PC-3 (cell line): Measurements from ENCODE around the gene CD226. TPM values are rescaled to one million over a fixed set of nuclear protein-coding genes. Genes with fewer than 3 reads are reported as not detected.
"Not testable (repeated sequence)": the region's sequence is repeated elsewhere in the genome, so short reads cannot be mapped to it uniquely, and the experiment has no call there.

ENCODE experiments used
- ATAC-seq: fragments of 200-7000 bp; cut with Tn5 transposase; 2 replicates; pipeline ENCODE4 v1.9.1; 2020; ENCODE audit warnings: mild to moderate bottlenecking, moderate library complexity
- BruUV-seq: library from RNA; stranded (reverse); fragments of 400-500 nt; replicated peaks from 2 replicates; lab custom pipeline; 2021; lab: Mats Ljungman, UMichigan
- CTCF ChIA-PET: fragments of 300-600 bp; sonication (Branson Sonifier 250); formaldehyde crosslinking; loops from one replicate; lab custom pipeline; 2022; ENCODE audit warnings: antibody characterized with exemption; lab: Charles Lee
- POLR2A ChIA-PET: fragments of 300-600 bp; sonication (Branson Sonifier 250); formaldehyde crosslinking; loops from one replicate; lab custom pipeline; 2022; ENCODE audit warnings: antibody characterized with exemption; ENCODE audit not compliant: unreplicated experiment; lab: Charles Lee
- DNase-seq: peaks from one replicate; pipeline ENCODE4 v3.0.0-alpha.2; 2015
- H2AFZ ChIP-seq: fragments of 300-600 bp; sonication (generic); 2 replicates; pipeline ENCODE4 v1.6.0; 2016; ENCODE audit warnings: antibody characterized with exemption, low read length
- H3F3A ChIP-seq: fragments of 300-600 bp; sonication (generic); one replicate; pipeline ENCODE4 v1.6.0; 2017; ENCODE audit warnings: antibody characterized with exemption, low read length, control low read depth, mild to moderate bottlenecking; ENCODE audit not compliant: unreplicated experiment
- H3K27ac ChIP-seq: fragments of 300-600 bp; sonication (generic); 2 replicates; pipeline ENCODE4 v1.5.1; 2016; ENCODE audit warnings: mild to moderate bottlenecking, low read length
- H3K27me3 ChIP-seq: fragments of 300-600 bp; sonication (generic); 2 replicates; pipeline ENCODE4 v1.6.1; 2016; ENCODE audit warnings: low read length, mixed read lengths
- H3K36me3 ChIP-seq: fragments of 300-600 bp; sonication (generic); 2 replicates; pipeline ENCODE4 v1.6.1; 2016; ENCODE audit warnings: low read depth, mixed run types, low read length, mixed read lengths
- H3K4me1 ChIP-seq: fragments of 300-600 bp; sonication (generic); 2 replicates; pipeline ENCODE4 v1.5.1; 2016; ENCODE audit warnings: low read length; ENCODE audit not compliant: insufficient read depth
- H3K4me2 ChIP-seq: fragments of 300-600 bp; sonication (generic); 2 replicates; pipeline ENCODE4 v1.6.0; 2016; ENCODE audit warnings: low read length
- H3K4me3 ChIP-seq: fragments of 300-600 bp; sonication (generic); 2 replicates; pipeline ENCODE4 v1.5.1; 2016; ENCODE audit warnings: mild to moderate bottlenecking, low read length, mixed read lengths
- H3K79me2 ChIP-seq: fragments of 300-600 bp; sonication (generic); 2 replicates; pipeline ENCODE4 v1.6.1; 2017; ENCODE audit warnings: low read length, mixed read lengths
- H3K9ac ChIP-seq: fragments of 300-600 bp; sonication (generic); 2 replicates; pipeline ENCODE4 v1.6.0; 2016; ENCODE audit warnings: mild to moderate bottlenecking, low read length
- H3K9me2 ChIP-seq: fragments of 300-600 bp; sonication (generic); replicated peaks from 2 replicates; pipeline ENCODE4 v1.6.1; 2016; ENCODE audit warnings: mixed run types, low read length, mixed read lengths
- H3K9me3 ChIP-seq: fragments of 300-600 bp; sonication (generic); 2 replicates; pipeline ENCODE4 v1.6.1; 2016; ENCODE audit warnings: low read length, mixed read lengths
- H4K20me1 ChIP-seq: fragments of 300-600 bp; sonication (generic); 2 replicates; pipeline ENCODE4 v1.6.1; 2016; ENCODE audit warnings: low read length, mixed read lengths
- CTCF ChIP-seq: fragments of 300-600 bp; sonication (generic); conservative IDR thresholded peaks from 2 replicates; pipeline ENCODE4 v1.5.1; 2017; ENCODE audit warnings: antibody characterized with exemption, low read depth, mild to moderate bottlenecking, low read length
- EZH2 ChIP-seq: fragments of 300-600 bp; sonication (generic); IDR thresholded peaks from one replicate; pipeline ENCODE4 v1.6.1; 2017; ENCODE audit warnings: antibody characterized with exemption, mild to moderate bottlenecking, low read length; ENCODE audit not compliant: unreplicated experiment
- EZH2phosphoT487 ChIP-seq: fragments of 300-600 bp; sonication (generic); IDR thresholded peaks from 2 replicates; pipeline ENCODE4 v1.6.1; 2018; ENCODE audit warnings: mild to moderate bottlenecking, antibody characterized with exemption, low read length, borderline replicate concordance
- intact Hi-C: fragments of 100-400 bp; cut with micrococcal nuclease; formaldehyde crosslinking; loops from 2 replicates; pipeline ENCODE4 v1.9.0; 2023
- total RNA-seq: library from RNA; depleted of rRNA; stranded (reverse); fragments of >200 nt; gene quantifications from 2 replicates; pipeline ENCODE4 v1.2.3, GENCODE V29; 2014

Gene CD226
- total RNA-seq, 1 experiment from 2014 or later, result 0.26 TPM

DNA sequence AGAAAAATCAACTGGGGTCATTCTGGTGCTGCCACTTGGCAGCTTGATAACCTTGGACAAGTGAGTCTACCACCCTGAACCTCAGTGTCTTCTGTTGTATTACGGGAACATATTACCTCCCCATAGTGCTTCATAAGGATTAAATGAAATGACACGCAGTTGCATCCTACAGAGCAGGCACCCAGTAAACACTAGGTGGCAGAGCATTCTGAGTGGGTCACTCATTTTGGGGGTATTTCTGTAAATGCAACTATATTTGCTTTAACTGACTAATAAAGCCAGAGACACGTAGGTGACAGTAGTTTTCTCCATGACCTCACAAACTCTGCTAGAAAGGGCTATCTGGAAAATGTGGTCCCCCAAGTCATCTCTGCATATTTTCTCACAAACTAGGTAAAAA lies 4.7 kb downstream of the CD226 start:
- H3K4me3 ChIP-seq, result no peak overlapping the region
- CTCF ChIA-PET, result no interaction called here
- BruUV-seq, result no TSS peak
- H3K4me2 ChIP-seq, result no peak overlapping the region
- intact Hi-C loops, result no loop called here
- H3K4me1 ChIP-seq, result no peaks in the 10 kb centered on the region
- H3K9me2 ChIP-seq, result no peaks in the 10 kb centered on the region
- H3K9ac ChIP-seq, result no peak overlapping the region
- no peaks in the 10 kb centered on the region for H3F3A ChIP-seq
- H3K36me3 ChIP-seq, result no peaks in the 10 kb centered on the region
- no peaks in the 10 kb centered on the region for H4K20me1 ChIP-seq
- no peaks in the 10 kb centered on the region for H3K79me2 ChIP-seq
- H3K27ac ChIP-seq, result no peak overlapping the region
- H3K9me3 ChIP-seq, result no peaks in the 10 kb centered on the region
- no peak for ATAC-seq
- H3K27me3 ChIP-seq, result no peaks in the 10 kb centered on the region
- TF ChIP-seq EZH2phosphoT487, result no peak
- TF ChIP-seq EZH2, result no peak
- peak; percentile 49 for TF ChIP-seq CTCF
- POLR2A ChIA-PET, result no interaction called here
- DNase-seq, result peak; percentile 12
- H2AFZ ChIP-seq, result no peak overlapping the region

DNA sequence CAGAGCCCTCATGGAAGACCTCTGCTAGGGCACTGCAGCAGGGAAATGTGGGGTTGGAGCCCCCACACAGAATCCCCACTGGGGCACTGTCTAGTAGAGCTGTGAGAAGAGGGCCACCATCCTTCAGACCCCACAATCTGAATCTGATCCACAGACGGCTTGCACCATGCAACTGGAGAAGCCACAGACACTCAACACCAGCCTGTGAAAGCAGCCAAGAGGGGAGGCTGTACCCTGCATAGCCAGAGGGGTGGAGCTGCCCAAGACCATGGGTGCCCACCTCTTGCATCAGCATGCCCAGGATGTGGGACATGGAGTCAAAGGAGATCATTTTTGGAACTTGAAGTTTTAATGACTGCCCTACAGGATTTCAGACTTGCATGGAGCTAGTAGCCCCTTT lies 6.5 kb downstream of the CD226 start:
- Histone ChIP-seq H4K20me1 (no peaks in the 10 kb centered on the region), H3K27ac (no peak overlapping the region), H3K27me3 (no peaks in the 10 kb centered on the region), H3K4me3 (no peak overlapping the region), H3F3A (no peaks in the 10 kb centered on the region), H3K9me2 (no peaks in the 10 kb centered on the region), H3K4me1 (no peaks in the 10 kb centered on the region), H3K36me3 (no peaks in the 10 kb centered on the region), H3K9ac (no peak overlapping the region), H3K9me3 (no peaks in the 10 kb centered on the region), H3K79me2 (no peaks in the 10 kb centered on the region), H2AFZ (no peak overlapping the region), H3K4me2 (no peak overlapping the region)
- no peak for TF ChIP-seq EZH2
- POLR2A ChIA-PET, result no interaction called here
- no peak for DNase-seq
- intact Hi-C loops, result no loop called here
- CTCF ChIA-PET, result no interaction called here
- no TSS peak for BruUV-seq
- no peak for ATAC-seq

DNA sequence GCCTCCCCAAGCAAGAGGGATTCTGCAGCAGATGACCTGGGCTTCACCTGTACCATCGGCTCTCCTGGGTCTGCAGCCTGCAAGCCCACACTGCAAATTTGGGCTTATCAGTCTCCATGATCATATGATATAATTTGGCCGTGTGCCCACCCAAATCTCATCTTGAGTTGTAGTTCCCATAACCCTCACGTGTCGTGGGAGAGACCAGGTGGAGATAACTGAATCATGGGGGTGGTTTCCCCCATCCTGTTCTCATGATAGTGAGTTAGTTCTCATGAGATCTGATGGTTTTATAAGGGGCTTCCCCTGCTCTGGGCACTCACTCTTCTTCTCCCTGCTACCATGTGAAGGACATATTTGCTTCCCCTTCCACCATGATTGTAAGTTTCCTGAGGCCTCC lies 7.9 kb downstream of the CD226 start:
- H3K36me3 ChIP-seq, CTCF ChIA-PET, H4K20me1 ChIP-seq, H3K9ac ChIP-seq, H3K4me2 ChIP-seq, H3K27me3 ChIP-seq, H3K27ac ChIP-seq, H3K9me2 ChIP-seq, intact Hi-C loops, H3K4me1 ChIP-seq, H2AFZ ChIP-seq, POLR2A ChIA-PET, ATAC-seq, H3F3A ChIP-seq, H3K79me2 ChIP-seq, DNase-seq, H3K9me3 ChIP-seq, BruUV-seq, H3K4me3 ChIP-seq: not testable (repeated sequence)

- CTCF ChIA-PET, result no interaction called here
- BruUV-seq, result no TSS peak
Measured at GRCh38 chr18:69936191-69936558, 11.5 kb downstream of the CD226 start.

More at GRCh38 chr18:69936191-69936558, 11.5 kb downstream of the CD226 start:
- POLR2A ChIA-PET, result interaction anchor here (0.5 to 0.6 kb wide), 2 partner anchors 475 to 822 kb away, joined by 3 read pairs; no protein-coding TSS in a partner anchor
- Histone ChIP-seq H3K9me3 (no peaks in the 10 kb centered on the region), H3K27ac (no peak overlapping the region), H3K9ac (no peak overlapping the region), H3K4me3 (no peak overlapping the region), H3F3A (no peaks in the 10 kb centered on the region), H3K36me3 (no peaks in the 10 kb centered on the region), H3K79me2 (no peaks in the 10 kb centered on the region), H4K20me1 (no peaks in the 10 kb centered on the region), H2AFZ (no peak overlapping the region), H3K9me2 (no peaks in the 10 kb centered on the region), H3K4me2 (no peak overlapping the region), H3K4me1 (no peaks in the 10 kb centered on the region), H3K27me3 (no peaks in the 10 kb centered on the region)
- no peak for DNase-seq
- ATAC-seq, result no peak
- no peak for TF ChIP-seq EZH2
- TF ChIP-seq CTCF, result no peak
- no peak for TF ChIP-seq EZH2phosphoT487
- intact Hi-C loops, result no loop called here
